Measurements from ENCODE around the gene LRRC45.

The LRRC45 gene

GRCh38 chr17:82061047-82061925 is 38.2 kb downstream of the LRRC45 start:
- Histone ChIP-seq H3K36me3 (ENCODE audit: control insufficient read depth in 5 of 5, insufficient read depth in 5 of 5, low read length in 5 of 5) (peaks cover 0 to 77% (median 73%) of the 10 kb centered on the region in 5 donors), H3K4me3 (ENCODE audit: low read depth in 1 of 5, low read length in 5 of 5) (no peak overlapping the region), H3K27me3 (ENCODE audit: control insufficient read depth in 5 of 5, insufficient read depth in 4 of 5, low read length in 5 of 5) (no peaks in the 10 kb centered on the region), H3K27ac (ENCODE audit: low read depth, low read length) (no peak overlapping the region), H3K9ac (ENCODE audit: low read length in 5 of 5) (no peak overlapping the region), H3K4me1 (ENCODE audit: control insufficient read depth in 5 of 5, insufficient read depth in 5 of 5, low read length in 5 of 5) (peaks cover 0 to 29% (median 26%) of the 10 kb centered on the region in 5 donors), H3K9me3 (ENCODE audit: control insufficient read depth in 5 of 5, low read length in 5 of 5) (no peaks in the 10 kb centered on the region)

DNA sequence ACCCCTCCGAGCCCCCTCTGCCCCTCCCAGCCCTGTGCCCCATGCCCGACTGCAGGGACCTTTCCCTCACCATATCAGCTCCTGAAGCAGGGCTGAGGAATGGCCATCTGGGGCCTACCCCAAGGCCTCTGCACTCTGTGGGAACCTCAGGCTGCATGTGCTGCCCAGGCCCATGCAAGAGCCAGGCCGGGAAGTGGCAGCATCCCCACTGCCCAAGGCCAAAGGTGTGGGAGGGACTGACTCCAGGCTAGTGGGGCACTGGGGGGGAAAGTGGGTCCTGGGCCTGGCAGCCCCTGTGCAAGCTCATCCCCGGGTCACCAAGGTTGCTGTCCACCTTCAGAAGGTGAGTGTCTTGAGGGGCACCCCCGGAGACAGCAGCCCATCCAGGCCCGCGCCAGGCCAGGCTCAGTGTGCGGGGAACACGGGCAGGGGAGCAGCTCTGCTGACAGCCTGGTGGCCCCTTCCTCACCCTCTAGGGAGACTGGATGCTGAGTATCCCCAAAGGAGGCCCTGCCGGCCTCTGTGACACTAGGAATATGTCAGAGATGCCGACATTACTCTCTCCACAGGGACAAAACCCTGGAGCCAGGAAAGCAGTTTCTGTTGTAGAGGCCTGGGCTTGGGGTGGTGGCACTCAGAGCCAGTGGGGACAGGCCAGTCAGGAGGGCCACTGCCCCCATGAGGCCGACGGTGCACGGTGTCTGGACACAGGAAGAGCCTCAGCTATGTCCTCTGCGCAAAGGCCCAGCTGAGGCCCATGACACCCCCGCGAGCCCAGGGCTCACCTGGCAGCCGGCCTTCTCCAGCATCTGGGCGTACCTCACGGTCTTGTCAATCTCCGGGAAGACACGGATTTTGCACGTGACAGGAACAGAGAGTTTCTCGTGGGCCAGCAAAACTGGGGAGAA is 39.2 kb downstream of the LRRC45 start:
- Histone ChIP-seq H3K36me3 (ENCODE audit: control insufficient read depth in 5 of 5, insufficient read depth in 5 of 5, low read length in 5 of 5) (peaks cover 0 to 67% (median 63%) of the 10 kb centered on the region in 5 donors), H3K9ac (ENCODE audit: low read length in 5 of 5) (no peak overlapping the region), H3K4me3 (ENCODE audit: low read depth in 1 of 5, low read length in 5 of 5) (no peak overlapping the region), H3K4me1 (ENCODE audit: control insufficient read depth in 5 of 5, insufficient read depth in 5 of 5, low read length in 5 of 5) (peaks cover 0 to 32% (median 30%) of the 10 kb centered on the region in 5 donors), H3K27ac (ENCODE audit: low read depth, low read length) (no peak overlapping the region), H3K27me3 (ENCODE audit: control insufficient read depth in 5 of 5, insufficient read depth in 4 of 5, low read length in 5 of 5) (no peaks in the 10 kb centered on the region), H3K9me3 (ENCODE audit: control insufficient read depth in 5 of 5, low read length in 5 of 5) (no peaks in the 10 kb centered on the region)

- Histone ChIP-seq H3K27ac (ENCODE audit: low read depth, low read length) (no peak overlapping the region), H3K4me3 (ENCODE audit: low read depth in 1 of 5, low read length in 5 of 5) (no peak overlapping the region), H3K27me3 (ENCODE audit: control insufficient read depth in 5 of 5, insufficient read depth in 4 of 5, low read length in 5 of 5) (no peaks in the 10 kb centered on the region), H3K36me3 (ENCODE audit: control insufficient read depth in 5 of 5, insufficient read depth in 5 of 5, low read length in 5 of 5) (peaks cover 0 to 61% (median 56%) of the 10 kb centered on the region in 5 donors), H3K9me3 (ENCODE audit: control insufficient read depth in 5 of 5, low read length in 5 of 5) (no peaks in the 10 kb centered on the region), H3K9ac (ENCODE audit: low read length in 5 of 5) (no peak overlapping the region), H3K4me1 (ENCODE audit: control insufficient read depth in 5 of 5, insufficient read depth in 5 of 5, low read length in 5 of 5) (peaks cover 0 to 32% (median 30%) of the 10 kb centered on the region in 5 donors)
Observed at GRCh38 chr17:82062984-82063368, 39.9 kb downstream of the LRRC45 start.

DNA sequence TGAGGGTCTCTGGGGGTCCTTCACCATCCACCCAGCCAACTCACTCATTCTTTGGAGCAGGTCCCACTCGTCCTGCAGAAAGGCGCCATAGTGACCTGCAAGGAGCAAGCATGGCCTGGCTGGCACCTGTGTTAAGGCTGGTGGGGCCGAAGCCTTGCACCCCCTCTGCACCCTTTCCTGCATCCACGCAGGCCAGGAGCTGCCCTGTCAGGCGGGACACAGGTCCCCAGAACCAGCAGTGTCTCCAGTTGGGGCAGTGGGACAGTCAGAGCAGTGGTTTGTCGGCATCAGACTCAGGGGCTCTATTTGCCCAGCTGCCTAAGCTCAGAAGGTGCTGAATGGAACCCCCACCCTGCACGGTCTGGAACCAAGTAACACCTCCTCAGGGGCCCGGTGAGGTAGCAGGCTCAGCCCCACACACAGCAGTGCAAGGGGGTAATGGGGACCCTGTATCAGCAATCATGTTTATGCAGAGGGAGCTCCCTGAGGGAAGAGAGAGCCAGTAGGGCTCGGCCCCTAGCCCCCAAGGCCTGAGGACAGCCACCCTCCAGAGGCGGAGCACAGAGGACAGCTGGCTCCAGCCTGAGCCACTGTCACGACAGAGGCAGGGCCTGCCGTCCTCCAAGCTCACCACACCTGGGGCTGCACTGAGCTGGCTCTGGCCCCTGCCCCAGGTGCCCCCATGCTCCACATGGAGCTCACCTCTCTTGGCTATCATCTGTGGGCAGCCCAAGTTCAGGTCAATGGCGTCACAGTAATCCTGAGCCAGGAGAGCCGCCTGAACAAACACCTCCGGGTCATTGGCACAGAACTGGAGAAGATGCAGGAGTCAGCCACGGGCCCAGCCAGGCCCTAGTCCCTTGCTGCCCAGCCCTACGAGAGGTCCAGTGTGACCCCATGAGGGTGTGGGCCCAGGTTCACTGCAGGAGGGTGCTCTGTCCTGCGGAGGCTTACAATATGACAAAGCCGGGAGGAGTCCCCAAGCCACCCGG is 40.6 kb downstream of the LRRC45 start:
- Histone ChIP-seq H3K4me3 (ENCODE audit: low read depth in 1 of 5, low read length in 5 of 5) (no peak overlapping the region), H3K4me1 (ENCODE audit: control insufficient read depth in 5 of 5, insufficient read depth in 5 of 5, low read length in 5 of 5) (peaks cover 0 to 32% (median 30%) of the 10 kb centered on the region in 5 donors), H3K27me3 (ENCODE audit: control insufficient read depth in 5 of 5, insufficient read depth in 4 of 5, low read length in 5 of 5) (no peaks in the 10 kb centered on the region), H3K9ac (ENCODE audit: low read length in 5 of 5) (peak overlapping the region in 3 of 5 donors; percentile 49 to 99 (median 98)), H3K36me3 (ENCODE audit: control insufficient read depth in 5 of 5, insufficient read depth in 5 of 5, low read length in 5 of 5) (peaks cover 0 to 53% (median 49%) of the 10 kb centered on the region in 5 donors), H3K27ac (ENCODE audit: low read depth, low read length) (no peak overlapping the region), H3K9me3 (ENCODE audit: control insufficient read depth in 5 of 5, low read length in 5 of 5) (no peaks in the 10 kb centered on the region)

DNA sequence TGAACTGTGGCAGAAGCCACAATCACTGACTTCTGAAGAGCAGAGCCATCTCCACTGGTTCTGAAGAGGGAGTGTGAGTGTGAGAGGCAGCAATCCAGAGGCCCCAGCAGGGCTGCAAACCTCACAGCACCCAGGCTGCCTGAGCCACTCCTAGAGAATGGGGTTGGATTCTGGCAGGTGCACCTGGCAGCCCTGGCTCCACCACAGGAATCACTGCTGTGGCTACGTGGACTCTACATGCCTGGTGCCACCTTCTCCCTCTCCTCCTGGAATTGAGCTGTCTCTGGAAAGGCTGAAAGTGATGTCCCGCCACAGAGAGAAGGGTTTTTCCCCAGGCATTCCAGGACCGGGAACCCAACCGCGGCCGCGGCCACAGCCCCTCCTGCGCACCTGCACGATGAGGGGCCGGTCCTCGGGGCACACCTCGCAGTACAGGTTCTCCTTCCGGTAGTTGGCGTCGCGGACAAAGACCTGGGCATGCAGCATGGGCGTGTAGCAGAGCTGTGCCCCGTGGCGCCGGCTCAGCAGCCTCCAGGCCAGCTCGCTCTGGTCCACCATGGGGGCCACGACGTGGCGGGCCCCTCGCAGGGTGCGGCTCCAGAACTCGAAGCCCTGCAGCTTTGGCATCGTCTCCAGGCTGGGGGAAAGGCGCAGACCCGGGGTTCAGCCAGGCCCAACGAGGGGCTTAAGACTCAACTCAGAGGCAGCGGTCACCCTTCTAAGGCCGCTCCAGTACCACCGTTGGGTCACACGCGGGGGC is 41.5 kb downstream of the LRRC45 start:
- H3K9ac ChIP-seq (ENCODE audit: low read length in 5 of 5), result peak overlapping the region; percentile 56 to 99 (median 94)
- H3K4me1 ChIP-seq (ENCODE audit: control insufficient read depth in 5 of 5, insufficient read depth in 5 of 5, low read length in 5 of 5), result peaks cover 0 to 32% (median 30%) of the 10 kb centered on the region in 5 donors
- H3K9me3 ChIP-seq (ENCODE audit: control insufficient read depth in 5 of 5, low read length in 5 of 5), result no peaks in the 10 kb centered on the region
- no peaks in the 10 kb centered on the region for H3K27me3 ChIP-seq (ENCODE audit: control insufficient read depth in 5 of 5, insufficient read depth in 4 of 5, low read length in 5 of 5)
- H3K4me3 ChIP-seq (ENCODE audit: low read depth in 1 of 5, low read length in 5 of 5), result peak overlapping the region; percentile 9 to 84 (median 72)
- H3K36me3 ChIP-seq (ENCODE audit: control insufficient read depth in 5 of 5, insufficient read depth in 5 of 5, low read length in 5 of 5), result peaks cover 0 to 44% (median 40%) of the 10 kb centered on the region in 5 donors
- peak overlapping the region; percentile 54 for H3K27ac ChIP-seq (ENCODE audit: low read depth, low read length)

GRCh38 chr17:82065193-82065637 is 42.1 kb downstream of the LRRC45 start:
- Histone ChIP-seq H3K4me1 (ENCODE audit: control insufficient read depth in 5 of 5, insufficient read depth in 5 of 5, low read length in 5 of 5) (peaks cover 0 to 32% (median 30%) of the 10 kb centered on the region in 5 donors), H3K4me3 (ENCODE audit: low read depth in 1 of 5, low read length in 5 of 5) (peak overlapping the region in 4 of 5 donors; percentile 71 to 84 (median 76)), H3K9ac (ENCODE audit: low read length in 5 of 5) (peak overlapping the region; percentile 56 to 99 (median 94)), H3K27me3 (ENCODE audit: control insufficient read depth in 5 of 5, insufficient read depth in 4 of 5, low read length in 5 of 5) (no peaks in the 10 kb centered on the region), H3K27ac (ENCODE audit: low read depth, low read length) (peak overlapping the region; percentile 54), H3K9me3 (ENCODE audit: control insufficient read depth in 5 of 5, low read length in 5 of 5) (no peaks in the 10 kb centered on the region), H3K36me3 (ENCODE audit: control insufficient read depth in 5 of 5, insufficient read depth in 5 of 5, low read length in 5 of 5) (peaks cover 0 to 38% (median 34%) of the 10 kb centered on the region in 5 donors)

GRCh38 chr17:82065638-82066303 is 42.7 kb downstream of the LRRC45 start, which contains the start of gene DUS1L:
Gene DUS1L, minus strand, starts transcription at chr17:82065804. Its CDS starts 745 bp downstream, at chr17:82065059.
- peaks cover 0 to 32% (median 30%) of the 10 kb centered on the region in 5 donors for H3K4me1 ChIP-seq (ENCODE audit: control insufficient read depth in 5 of 5, insufficient read depth in 5 of 5, low read length in 5 of 5)
- peak within 1 kb of the TSS; percentile 56 to 99 (median 94) for H3K9ac ChIP-seq (ENCODE audit: low read length in 5 of 5)
- H3K4me3 ChIP-seq (ENCODE audit: low read depth in 1 of 5, low read length in 5 of 5), result peak within 1 kb of the TSS; percentile 56 to 84 (median 79)
- H3K27me3 ChIP-seq (ENCODE audit: control insufficient read depth in 5 of 5, insufficient read depth in 4 of 5, low read length in 5 of 5), result no peaks in the 10 kb centered on the region
- peak within 1 kb of the TSS; percentile 54 for H3K27ac ChIP-seq (ENCODE audit: low read depth, low read length)
- H3K36me3 ChIP-seq (ENCODE audit: control insufficient read depth in 5 of 5, insufficient read depth in 5 of 5, low read length in 5 of 5), result peaks cover 0 to 33% (median 28%) of the 10 kb centered on the region in 5 donors
- H3K9me3 ChIP-seq (ENCODE audit: control insufficient read depth in 5 of 5, low read length in 5 of 5), result no peaks in the 10 kb centered on the region

- Histone ChIP-seq H3K4me3 (ENCODE audit: low read depth in 1 of 5, low read length in 5 of 5) (no peak overlapping the region), H3K27me3 (ENCODE audit: control insufficient read depth in 5 of 5, insufficient read depth in 4 of 5, low read length in 5 of 5) (no peaks in the 10 kb centered on the region), H3K36me3 (ENCODE audit: control insufficient read depth in 5 of 5, insufficient read depth in 5 of 5, low read length in 5 of 5) (no peaks in the 10 kb centered on the region), H3K9ac (ENCODE audit: low read length in 5 of 5) (no peak overlapping the region), H3K27ac (ENCODE audit: low read depth, low read length) (no peak overlapping the region), H3K9me3 (ENCODE audit: control insufficient read depth in 5 of 5, low read length in 5 of 5) (no peaks in the 10 kb centered on the region), H3K4me1 (ENCODE audit: control insufficient read depth in 5 of 5, insufficient read depth in 5 of 5, low read length in 5 of 5) (peaks cover 0 to 10% (median 8%) of the 10 kb centered on the region in 5 donors)
Observed at GRCh38 chr17:82070611-82071010, 47.5 kb downstream of the LRRC45 start.

Data from subcutaneous abdominal adipose tissue (tissue), 5 donors.